A549 (cell line): ENCODE measurements around the gene LHFPL2. TPM values are rescaled to one million over a fixed set of nuclear protein-coding genes. Genes with fewer than 3 reads are reported as not detected.

Experiments
- ATAC-seq, 2 experiments: fragments of 200-7000 bp in 1 of 2; fragments of >200 bp in 1 of 2; cut with Nextera tagmentation in 1 of 2; cut with Tn5 transposase in 1 of 2; 3 replicates each; pipeline versions ENCODE4 v1.8.0 to v1.9.1; 2018 to 2020; ENCODE audit warnings: mild to moderate bottlenecking in 1 of 2, moderate library complexity in 1 of 2
- CTCF ChIA-PET: fragments of 300-600 bp; sonication (Branson Sonifier 250); formaldehyde crosslinking; extraction: SDS; loops from one replicate; lab custom pipeline; 2021; ENCODE audit warnings: antibody characterized with exemption, inconsistent platforms; lab: Yijun Ruan, JAX
- POLR2A ChIA-PET: fragments of 350-600 bp; formaldehyde crosslinking; extraction: SDS; loops from one replicate; lab custom pipeline; 2021; ENCODE audit warnings: antibody characterized with exemption, inconsistent platforms; lab: Yijun Ruan, JAX
- DNase-seq, 2 experiments: peaks; one replicate each; pipeline versions ENCODE4 v3.0.0 to v3.0.0-alpha.2; 2011 to 2016; ENCODE audit warnings: low read depth in 1 of 2, low spot score in 1 of 2
- FAIRE-seq: peaks from 2 replicates; lab custom pipeline; 2011; peaks lifted over from hg19 to GRCh38; lab: Jason Lieb, UNC
- H3K27ac ChIP-seq, 2 experiments: fragments of >200 bp; sonication (Bioruptor Twin); formaldehyde crosslinking; 3 replicates each; pipeline ENCODE4 v1.5.1; 2016 to 2017
- H3K4me1 ChIP-seq: fragments of >200 bp; sonication (Bioruptor Twin); formaldehyde crosslinking; 3 replicates; pipeline ENCODE4 v1.6.1; 2016
- H3K4me2 ChIP-seq: fragments of >200 bp; sonication (Bioruptor Twin); formaldehyde crosslinking; 3 replicates; pipeline ENCODE4 v1.6.1; 2016
- H3K4me3 ChIP-seq: fragments of >200 bp; sonication (Bioruptor Twin); formaldehyde crosslinking; 3 replicates; pipeline ENCODE4 v1.5.1; 2016
- H3K9me3 ChIP-seq: fragments of >200 bp; sonication (Bioruptor Twin); formaldehyde crosslinking; 3 replicates; pipeline ENCODE4 v1.6.1; 2016
- CEBPB ChIP-seq, 2 experiments: fragments of >200 bp in 1 of 2; sonication (Bioruptor Twin) in 1 of 2; formaldehyde crosslinking in 1 of 2; IDR thresholded peaks; 2 replicates each; pipeline ENCODE4 v1.6.1; 2012 to 2016
- ELK1 ChIP-seq: fragments of 150-350 bp; IDR thresholded peaks from 2 replicates; pipeline ENCODE4 v1.6.1; 2014; ENCODE audit warnings: low read depth, mild to moderate bottlenecking, low read length
- ESRRA ChIP-seq: fragments of 150-350 bp; IDR thresholded peaks from 2 replicates; pipeline ENCODE4 v1.6.1; 2014; ENCODE audit warnings: mild to moderate bottlenecking, low read length, borderline replicate concordance
- FOXS1 ChIP-seq: fragments of 250-450 bp; sonication (Bioruptor Pico); IDR thresholded peaks from 2 replicates; pipeline ENCODE4 v1.5.0; 2020; ENCODE audit warnings: mild to moderate bottlenecking, moderate library complexity
- HDAC2 ChIP-seq: fragments of 200-600 bp; sonication (generic); IDR thresholded peaks from 2 replicates; pipeline ENCODE4 v1.6.1; 2016
- HEYL ChIP-seq: fragments of 250-450 bp; sonication (Bioruptor Pico); IDR thresholded peaks from 2 replicates; pipeline ENCODE4 v1.8.0; 2021; ENCODE audit warnings: mild to moderate bottlenecking, moderate library complexity
- HOXA7 ChIP-seq: fragments of 250-450 bp; sonication (Bioruptor Pico); IDR thresholded peaks from 2 replicates; pipeline ENCODE4 v1.5.0; 2020; ENCODE audit warnings: mild to moderate bottlenecking, moderate library complexity
- HOXB13 ChIP-seq: fragments of 250-450 bp; sonication (Bioruptor Pico); IDR thresholded peaks from 2 replicates; pipeline ENCODE4 v1.5.0; 2020; ENCODE audit warnings: low read depth, mild to moderate bottlenecking, moderate library complexity
- JUN ChIP-seq, 2 experiments: fragments of >200 bp; sonication (Bioruptor Twin); formaldehyde crosslinking; IDR thresholded peaks; 2 replicates in 1 of 2; 3 replicates in 1 of 2; pipeline ENCODE4 v1.6.1; 2016 to 2017
- JUNB ChIP-seq: fragments of >200 bp; sonication (Bioruptor Twin); formaldehyde crosslinking; IDR thresholded peaks from 2 replicates; pipeline ENCODE4 v1.6.1; 2016
- MAFK ChIP-seq: fragments of 450-650 bp; IDR thresholded peaks from 2 replicates; pipeline ENCODE4 v1.6.1; 2014; ENCODE audit not compliant: partially characterized antibody
- MAZ ChIP-seq: fragments of 150-350 bp; IDR thresholded peaks from 2 replicates; pipeline ENCODE4 v1.6.1; 2014; ENCODE audit warnings: antibody characterized with exemption, low read depth, low read length, borderline replicate concordance
- MYC ChIP-seq: IDR thresholded peaks from 2 replicates; pipeline ENCODE4 v1.6.1; 2012; ENCODE audit warnings: mild to moderate bottlenecking, inconsistent platforms, low read length, improper control_type of control experiment, borderline replicate concordance
- NR3C1 ChIP-seq: fragments of >200 bp; sonication (Bioruptor Twin); formaldehyde crosslinking; IDR thresholded peaks from 3 replicates; pipeline ENCODE4 v1.6.1; 2017
- PHF8 ChIP-seq: fragments of 200-600 bp; sonication (generic); IDR thresholded peaks from 2 replicates; pipeline ENCODE4 v1.6.1; 2016; ENCODE audit warnings: low read depth, mild to moderate bottlenecking, antibody characterized with exemption, moderate library complexity, borderline replicate concordance
- RCOR1 ChIP-seq: fragments of 150-350 bp; IDR thresholded peaks from 2 replicates; pipeline ENCODE4 v1.6.1; 2014; ENCODE audit warnings: antibody characterized with exemption, low read length, low read depth
- ZFP36 ChIP-seq: fragments of 450-650 bp; IDR thresholded peaks from 2 replicates; pipeline ENCODE4 v1.6.1; 2014; ENCODE audit warnings: borderline replicate concordance; ENCODE audit not compliant: partially characterized antibody
- ZNF302 ChIP-seq: fragments of 250-450 bp; sonication (Bioruptor Pico); IDR thresholded peaks from 2 replicates; pipeline ENCODE4 v1.9.0; 2021; ENCODE audit warnings: inconsistent platforms, mild to moderate bottlenecking, moderate library complexity
- WGBS: methylation state at CpG from one replicate; pipeline ENCODE4 v1.1.6; 2017; ENCODE audit errors: missing lambda C conversion rate; 5-methylcytosine and 5-hydroxymethylcytosine counted together
- polyA plus RNA-seq, 4 experiments: library from polyadenylated mRNA; depleted of rRNA in 3 of 4; stranded (reverse); fragments of >200 nt; fragmentation: RNase III in 1 of 4; extraction: RNeasy Plus Mini Kit Qiagen cat#74134 plus additional on column Dnase treatment in 1 of 4; gene quantifications; 2 replicates in 3 of 4; 3 replicates in 1 of 4; pipeline ENCODE4 v1.2.3, GENCODE V29; 2011 to 2017
- TF ChIP-seq, protein P1 (sequence below): fragments of 250-450 bp; sonication (Bioruptor Pico); IDR thresholded peaks from 2 replicates; pipeline ENCODE4 v1.5.0; 2021; ENCODE audit warnings: mild to moderate bottlenecking, moderate library complexity, borderline replicate concordance
- TF ChIP-seq, protein P2 (sequence below): IDR thresholded peaks from 2 replicates; pipeline ENCODE4 v1.6.1; 2012
- TF ChIP-seq, protein P3 (sequence below): fragments of >200 bp; sonication (Bioruptor Twin); formaldehyde crosslinking; IDR thresholded peaks from 3 replicates; pipeline ENCODE4 v1.5.1; 2016
- TF ChIP-seq, protein P4 (sequence below): fragments of 450-650 bp; IDR thresholded peaks from 2 replicates; pipeline ENCODE4 v1.6.1; 2014; ENCODE audit warnings: antibody characterized with exemption
- TF ChIP-seq, protein P5 (sequence below): fragments of 250-450 bp; sonication (Bioruptor Pico); IDR thresholded peaks from 2 replicates; pipeline ENCODE4 v1.5.0; 2020; ENCODE audit warnings: low read depth, mild to moderate bottlenecking, moderate library complexity

LHFPL2 gene
- polyA plus RNA-seq, 2 of the 4 experiments (the other 2 are of a cell fraction): 24.9 to 41.7 TPM

GRCh38 chr5:78476795-78477194 is 171.8 kb downstream of the LHFPL2 start:
- Histone ChIP-seq H3K4me3 (no peak overlapping the region), H3K4me1 (0 out of 3 replicates have a peak, but pooled peaks cover 4% of the 10 kb centered on the region), H3K9me3 (no peaks in the 10 kb centered on the region), H3K27ac (no peak overlapping the region), H3K4me2 (no peak overlapping the region)
- CTCF ChIA-PET: interaction anchor here (1.4 kb wide), 1 partner anchor 13 kb away, joined by 4 read pairs; no protein-coding TSS in a partner anchor
- TF ChIP-seq ELK1 (no peak), HOXB13 (CRISPR knock-in tag) (no peak)
- no peak for FAIRE-seq
- POLR2A ChIA-PET: no interaction called here
- DNase-seq: no peak
- 85% methylated on average over 1 of the region's 1 CpG for WGBS
- no peak for ATAC-seq

GRCh38 chr5:78475370-78475769 is 173.2 kb downstream of the LHFPL2 start:
- POLR2A ChIA-PET: no interaction called here
- no peak overlapping the region for H3K27ac ChIP-seq
- no peaks in the 10 kb centered on the region for H3K9me3 ChIP-seq
- CTCF ChIA-PET: interaction anchor here (1.5 kb wide), 1 partner anchor 62 kb away, joined by 5 read pairs; no protein-coding TSS in a partner anchor
- WGBS: 89% methylated on average over 3 of the region's 3 CpGs
- no peak overlapping the region for H3K4me2 ChIP-seq
- H3K4me1 ChIP-seq: 0 out of 3 replicates have a peak, but pooled peaks cover 4% of the 10 kb centered on the region
- no peak for DNase-seq
- ATAC-seq: no peak
- FAIRE-seq: no peak
- TF ChIP-seq CEBPB (IDR thresholded peaks at IDR 0.05) (no peak), NR3C1 (no peak), HDAC2 (no peak), MAFK (no peak), FOXS1 (CRISPR knock-in tag) (no peak), MAZ (no peak), JUNB (no peak), HOXA7 (CRISPR knock-in tag) (no peak), ZNF302 (CRISPR knock-in tag) (no peak)
- TF ChIP-seq, protein P1, sequence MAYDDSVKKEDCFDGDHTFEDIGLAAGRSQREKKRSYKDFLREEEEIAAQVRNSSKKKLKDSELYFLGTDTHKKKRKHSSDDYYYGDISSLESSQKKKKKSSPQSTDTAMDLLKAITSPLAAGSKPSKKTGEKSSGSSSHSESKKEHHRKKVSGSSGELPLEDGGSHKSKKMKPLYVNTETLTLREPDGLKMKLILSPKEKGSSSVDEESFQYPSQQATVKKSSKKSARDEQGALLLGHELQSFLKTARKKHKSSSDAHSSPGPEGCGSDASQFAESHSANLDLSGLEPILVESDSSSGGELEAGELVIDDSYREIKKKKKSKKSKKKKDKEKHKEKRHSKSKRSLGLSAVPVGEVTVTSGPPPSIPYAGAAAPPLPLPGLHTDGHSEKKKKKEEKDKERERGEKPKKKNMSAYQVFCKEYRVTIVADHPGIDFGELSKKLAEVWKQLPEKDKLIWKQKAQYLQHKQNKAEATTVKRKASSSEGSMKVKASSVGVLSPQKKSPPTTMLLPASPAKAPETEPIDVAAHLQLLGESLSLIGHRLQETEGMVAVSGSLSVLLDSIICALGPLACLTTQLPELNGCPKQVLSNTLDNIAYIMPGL: no peak
- H3K4me3 ChIP-seq: no peak overlapping the region

DNA sequence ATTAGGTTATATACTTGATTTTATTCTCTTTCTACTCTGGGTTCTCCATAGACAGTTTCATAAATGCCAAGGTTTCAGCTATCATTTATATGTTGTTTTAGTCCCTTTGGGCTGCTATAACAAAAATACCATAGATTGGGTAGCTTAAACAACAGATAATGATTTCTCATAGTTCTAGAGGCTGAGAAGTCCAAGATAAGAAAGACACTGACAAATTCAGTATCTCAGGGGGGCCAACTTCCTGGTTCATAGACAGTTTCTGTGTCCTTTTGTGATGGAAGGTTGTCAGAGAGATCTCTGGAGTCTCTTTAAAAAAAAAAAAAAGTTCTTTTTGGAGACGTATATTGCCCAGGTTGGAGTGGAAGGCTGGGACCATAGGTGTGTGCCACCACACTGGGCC is 174.8 kb downstream of the LHFPL2 start:
- FAIRE-seq (no peak), DNase-seq (no peak), ATAC-seq (no peak)
- Histone ChIP-seq H3K9me3 (no peaks in the 10 kb centered on the region), H3K4me3 (no peak overlapping the region), H3K27ac (no peak overlapping the region), H3K4me2 (no peak overlapping the region), H3K4me1 (0 out of 3 replicates have a peak, but pooled peaks cover 4% of the 10 kb centered on the region)
- ChIA-PET POLR2A (no interaction called here), CTCF (interaction anchor here (1.3 to 2.9 kb wide), 7 partner anchors 9 to 501 kb away, joined by 3 to 13 read pairs (median 5); no protein-coding TSS in a partner anchor)
- 100% methylated on average over 1 of the region's 1 CpG for WGBS
- TF ChIP-seq ZFP36: no peak
- TF ChIP-seq JUN (IDR thresholded peaks at IDR 0.05): no peak
- TF ChIP-seq MAZ: no peak
- TF ChIP-seq, protein P2, sequence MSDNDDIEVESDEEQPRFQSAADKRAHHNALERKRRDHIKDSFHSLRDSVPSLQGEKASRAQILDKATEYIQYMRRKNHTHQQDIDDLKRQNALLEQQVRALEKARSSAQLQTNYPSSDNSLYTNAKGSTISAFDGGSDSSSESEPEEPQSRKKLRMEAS: no peak
- TF ChIP-seq MYC: no peak
- TF ChIP-seq, protein P3, sequence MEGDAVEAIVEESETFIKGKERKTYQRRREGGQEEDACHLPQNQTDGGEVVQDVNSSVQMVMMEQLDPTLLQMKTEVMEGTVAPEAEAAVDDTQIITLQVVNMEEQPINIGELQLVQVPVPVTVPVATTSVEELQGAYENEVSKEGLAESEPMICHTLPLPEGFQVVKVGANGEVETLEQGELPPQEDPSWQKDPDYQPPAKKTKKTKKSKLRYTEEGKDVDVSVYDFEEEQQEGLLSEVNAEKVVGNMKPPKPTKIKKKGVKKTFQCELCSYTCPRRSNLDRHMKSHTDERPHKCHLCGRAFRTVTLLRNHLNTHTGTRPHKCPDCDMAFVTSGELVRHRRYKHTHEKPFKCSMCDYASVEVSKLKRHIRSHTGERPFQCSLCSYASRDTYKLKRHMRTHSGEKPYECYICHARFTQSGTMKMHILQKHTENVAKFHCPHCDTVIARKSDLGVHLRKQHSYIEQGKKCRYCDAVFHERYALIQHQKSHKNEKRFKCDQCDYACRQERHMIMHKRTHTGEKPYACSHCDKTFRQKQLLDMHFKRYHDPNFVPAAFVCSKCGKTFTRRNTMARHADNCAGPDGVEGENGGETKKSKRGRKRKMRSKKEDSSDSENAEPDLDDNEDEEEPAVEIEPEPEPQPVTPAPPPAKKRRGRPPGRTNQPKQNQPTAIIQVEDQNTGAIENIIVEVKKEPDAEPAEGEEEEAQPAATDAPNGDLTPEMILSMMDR: no peak
- TF ChIP-seq, protein P4, sequence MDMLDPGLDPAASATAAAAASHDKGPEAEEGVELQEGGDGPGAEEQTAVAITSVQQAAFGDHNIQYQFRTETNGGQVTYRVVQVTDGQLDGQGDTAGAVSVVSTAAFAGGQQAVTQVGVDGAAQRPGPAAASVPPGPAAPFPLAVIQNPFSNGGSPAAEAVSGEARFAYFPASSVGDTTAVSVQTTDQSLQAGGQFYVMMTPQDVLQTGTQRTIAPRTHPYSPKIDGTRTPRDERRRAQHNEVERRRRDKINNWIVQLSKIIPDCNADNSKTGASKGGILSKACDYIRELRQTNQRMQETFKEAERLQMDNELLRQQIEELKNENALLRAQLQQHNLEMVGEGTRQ: no peak
- no peak for TF ChIP-seq ELK1
- no peak for TF ChIP-seq ESRRA
- TF ChIP-seq RCOR1: no peak
- no peak for TF ChIP-seq HEYL
- no peak for TF ChIP-seq PHF8
- TF ChIP-seq, protein P5, sequence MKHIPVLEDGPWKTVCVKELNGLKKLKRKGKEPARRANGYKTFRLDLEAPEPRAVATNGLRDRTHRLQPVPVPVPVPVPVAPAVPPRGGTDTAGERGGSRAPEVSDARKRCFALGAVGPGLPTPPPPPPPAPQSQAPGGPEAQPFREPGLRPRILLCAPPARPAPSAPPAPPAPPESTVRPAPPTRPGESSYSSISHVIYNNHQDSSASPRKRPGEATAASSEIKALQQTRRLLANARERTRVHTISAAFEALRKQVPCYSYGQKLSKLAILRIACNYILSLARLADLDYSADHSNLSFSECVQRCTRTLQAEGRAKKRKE (CRISPR knock-in tag): no peak
